Heart left ventricle (tissue), 16 donors: ENCODE results near the gene ATP11B. TPM values are rescaled to one million over a fixed set of nuclear protein-coding genes. Genes with fewer than 3 reads are reported as not detected.

Source experiments
- ATAC-seq, 4 donors: fragments of 200-7000 bp; cut with Tn5 transposase; one replicate each; pipeline ENCODE4 v1.9.1; 2020 to 2022; ENCODE audit warnings: moderate library complexity in 4 of 4, mild to moderate bottlenecking in 3 of 4, moderate number of reproducible peaks in 1 of 4
- DNase-seq, 5 donors: peaks; one replicate each; pipeline ENCODE4 v3.0.0-alpha.2; 2020
- H3K27ac ChIP-seq, 12 donors: fragments of 200-600 bp; sonication (generic) in 4 of 12; one replicate each; pipeline versions ENCODE4 v1.5.0 to v1.8.0; 2016 to 2022; ENCODE audit warnings: mild to moderate bottlenecking in 2 of 12
- H3K27me3 ChIP-seq, 9 donors: fragments of 200-600 bp; sonication (generic) in 2 of 9; one replicate each; pipeline versions ENCODE4 v1.5.1 to v1.8.0; 2016 to 2022; ENCODE audit warnings: mild to moderate bottlenecking in 3 of 9
- H3K36me3 ChIP-seq, 9 donors: fragments of 200-600 bp; sonication (generic) in 2 of 9; one replicate each; pipeline versions ENCODE4 v1.5.0 to v1.8.0; 2018 to 2022; ENCODE audit warnings: mild to moderate bottlenecking in 2 of 9
- H3K4me1 ChIP-seq, 12 donors: fragments of 200-600 bp; sonication (generic) in 4 of 12; one replicate each; pipeline versions ENCODE4 v1.5.0 to v1.8.0; 2016 to 2022; ENCODE audit warnings: mild to moderate bottlenecking in 3 of 12
- H3K4me3 ChIP-seq, 12 donors: fragments of 200-600 bp; sonication (generic) in 4 of 12; one replicate each; pipeline versions ENCODE4 v1.5.0 to v1.8.0; 2017 to 2022; ENCODE audit warnings: mild to moderate bottlenecking in 9 of 12, moderate library complexity in 4 of 12
- H3K9me3 ChIP-seq, 12 donors: fragments of 200-600 bp; sonication (generic) in 4 of 12; one replicate each; pipeline versions ENCODE4 v1.5.0 to v1.8.0; 2016 to 2022; ENCODE audit warnings: mild to moderate bottlenecking in 1 of 12
- POLR2A ChIP-seq, 2 donors: fragments of 450-650 bp; IDR thresholded peaks; one replicate each; pipeline ENCODE4 v1.6.1; 2017; ENCODE audit warnings: antibody characterized with exemption in 2 of 2, mild to moderate bottlenecking in 2 of 2, moderate library complexity in 2 of 2
- WGBS, 4 donors: extraction: QIAGEN DNeasy Blood & Tissue Kit in 2 of 4; methylation state at CpG; one replicate each; pipeline versions ENCODE4 v1.1.5 to v1.1.7; 2013 to 2018; 5-methylcytosine and 5-hydroxymethylcytosine counted together
- intact Hi-C, 10 donors: fragments of 100-400 bp; cut with DNase I; formaldehyde crosslinking; loops; one replicate each; pipeline versions ENCODE4 v1.11.1 to v1.14.2; 2022
- polyA plus RNA-seq, 2 donors: library from polyadenylated mRNA; stranded (reverse); fragments of 200-250 nt; gene quantifications; one replicate each; pipeline ENCODE4 v1.2.3, GENCODE V29; 2013
- total RNA-seq, 9 donors: library from RNA; depleted of rRNA in 2 of 9; stranded (reverse); fragments of >200 nt in 2 of 9; fragmentation: NEBNext Ultra II Directional in 3 of 9; extraction: Animal tissue kit (Norgen Biotek cat#: 25700) in 3 of 9; gene quantifications; one replicate each; pipeline versions ENCODE4 v1.1.0 to v1.2.4, GENCODE V29; 2016 to 2023
- TF ChIP-seq, protein P1 (sequence below), 12 donors: fragments of 200-600 bp; sonication (generic) in 4 of 12; IDR thresholded peaks; one replicate each; pipeline versions ENCODE4 v1.5.0 to v1.8.0; 2018 to 2022; ENCODE audit warnings: antibody characterized with exemption in 12 of 12, mild to moderate bottlenecking in 5 of 12
- donor health status: ischemic (EF 13 %, LVEDD 7.1; RV severe dilation, severe dysfunction).
- donor health status: healthy with polysubstance abuse.
- donor health status: DM: no; HTN: yes; CAD: no.
- donor health status: DM: no; HTN: no; CAD: no.
- donor health status: ischemic (EF 25% LVEDD 6.9; RV normal size, moderate dysfunction).
- donor health status: ischemic (EF 25% LVEDD 5.7; RV mildly dilated, moderate dysfunction).
- donor health status: healthy.
- donor health status: DM: yes; HTN: yes; CAD: no.
- donor health status: ischemic (EF 35%, LVEDD 5.7; RV mildly dilated, moderate dysfunction).
- donor health status: nonischemic (EF 11% LVEDD 7.7; RV severe dilation, severe dysfunction).
- donor health status: DM: yes; HTN: yes; CAD: no.
- donor health status: PGD.
- donor health status: ischemic (EF 29% LVEDD 5.4; RV normal size, mild dysfunction).
- donor health status: nonischemic (EF 23%, LVEDD 6.1; RV moderate dilation, normal function).

Gene ATP11B
- total and polyA plus RNA-seq, 11 donors: 4.9 to 45.6 (median 30.9) TPM

DNA sequence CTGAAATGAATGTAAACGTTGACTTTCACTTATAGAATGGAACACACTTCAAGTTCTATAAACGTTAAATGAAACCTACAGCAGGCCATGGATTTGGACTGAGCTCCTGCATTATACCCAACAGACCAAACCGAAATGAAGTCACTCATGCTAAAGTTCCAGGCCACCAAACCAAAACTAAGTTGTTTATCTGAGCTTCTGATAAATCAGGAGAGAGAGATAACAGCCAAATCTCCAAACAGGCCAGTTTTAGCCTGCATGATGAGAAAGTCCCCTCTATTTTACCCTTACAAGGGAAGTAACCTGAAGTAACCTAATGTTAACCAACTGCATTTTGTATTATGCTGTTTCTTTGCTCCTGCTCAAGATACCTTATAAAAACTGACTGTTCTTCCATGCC lies 142.5 kb downstream of the ATP11B start:
- Histone ChIP-seq H3K4me1 (peaks cover 0 to 14% (median 0%) of the 10 kb centered on the region in 12 donors), H3K27ac (no peak overlapping the region), H3K9me3 (peaks cover 0 to 22% (median 5%) of the 10 kb centered on the region in 12 donors), H3K27me3 (no peaks in the 10 kb centered on the region), H3K36me3 (peaks cover 0 to 15% (median 0%) of the 10 kb centered on the region in 9 donors), H3K4me3 (no peak overlapping the region)
- DNase-seq (no peak), ATAC-seq (no peak)
- no peak for TF ChIP-seq POLR2A (IDR thresholded peaks at IDR 0.05)
- TF ChIP-seq, protein P1, sequence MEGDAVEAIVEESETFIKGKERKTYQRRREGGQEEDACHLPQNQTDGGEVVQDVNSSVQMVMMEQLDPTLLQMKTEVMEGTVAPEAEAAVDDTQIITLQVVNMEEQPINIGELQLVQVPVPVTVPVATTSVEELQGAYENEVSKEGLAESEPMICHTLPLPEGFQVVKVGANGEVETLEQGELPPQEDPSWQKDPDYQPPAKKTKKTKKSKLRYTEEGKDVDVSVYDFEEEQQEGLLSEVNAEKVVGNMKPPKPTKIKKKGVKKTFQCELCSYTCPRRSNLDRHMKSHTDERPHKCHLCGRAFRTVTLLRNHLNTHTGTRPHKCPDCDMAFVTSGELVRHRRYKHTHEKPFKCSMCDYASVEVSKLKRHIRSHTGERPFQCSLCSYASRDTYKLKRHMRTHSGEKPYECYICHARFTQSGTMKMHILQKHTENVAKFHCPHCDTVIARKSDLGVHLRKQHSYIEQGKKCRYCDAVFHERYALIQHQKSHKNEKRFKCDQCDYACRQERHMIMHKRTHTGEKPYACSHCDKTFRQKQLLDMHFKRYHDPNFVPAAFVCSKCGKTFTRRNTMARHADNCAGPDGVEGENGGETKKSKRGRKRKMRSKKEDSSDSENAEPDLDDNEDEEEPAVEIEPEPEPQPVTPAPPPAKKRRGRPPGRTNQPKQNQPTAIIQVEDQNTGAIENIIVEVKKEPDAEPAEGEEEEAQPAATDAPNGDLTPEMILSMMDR (IDR thresholded peaks at IDR 0.05): no peak
- intact Hi-C loops: no loop called here
- 61 to 76% (median 72%) methylated on average over 3 of the region's 3 CpGs for WGBS, 4 donors

DNA sequence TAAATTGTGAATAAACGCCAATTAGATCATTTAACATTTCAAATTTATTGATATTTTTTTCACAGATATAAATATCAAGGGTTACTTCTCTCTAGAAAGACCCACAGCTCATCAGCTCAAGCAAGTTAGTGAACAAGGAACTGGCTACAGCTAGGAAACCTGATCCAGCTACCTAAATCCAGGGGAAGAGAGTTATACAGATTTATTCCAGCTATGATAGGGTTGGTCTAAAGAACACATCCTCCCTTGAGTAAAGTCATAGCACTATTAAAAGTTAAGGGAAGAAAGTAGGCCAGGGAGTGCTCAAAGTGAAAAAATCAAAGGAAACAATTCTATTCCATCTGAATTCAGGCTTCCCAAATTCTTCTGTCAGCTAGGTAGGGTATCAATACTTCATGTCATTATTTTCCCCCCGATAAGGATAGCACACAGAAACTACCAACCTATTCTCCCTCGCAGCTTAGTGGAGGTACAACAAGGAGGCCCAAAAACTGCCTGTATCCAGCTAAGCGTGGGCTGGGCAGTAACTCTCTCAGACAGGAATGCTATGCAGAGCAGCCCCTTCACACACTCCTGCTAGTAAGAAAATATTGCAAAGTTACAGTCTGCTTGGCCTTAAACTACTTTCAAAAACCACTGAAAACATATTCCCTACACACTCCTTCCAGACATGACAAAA lies 143.1 kb downstream of the ATP11B start:
- DNase-seq (no peak), ATAC-seq (no peak)
- Histone ChIP-seq H3K4me3 (no peak overlapping the region), H3K27me3 (no peaks in the 10 kb centered on the region), H3K9me3 (peaks cover 0 to 17% (median 5%) of the 10 kb centered on the region in 12 donors), H3K36me3 (peaks cover 0 to 15% (median 0%) of the 10 kb centered on the region in 9 donors), H3K4me1 (peaks cover 0 to 14% (median 0%) of the 10 kb centered on the region in 12 donors), H3K27ac (no peak overlapping the region)
- intact Hi-C loops: no loop called here
- 84 to 91% (median 86%) methylated on average over 4 of the region's 4 CpGs for WGBS, 4 donors
- TF ChIP-seq, protein P1 (IDR thresholded peaks at IDR 0.05): no peak
- TF ChIP-seq POLR2A (IDR thresholded peaks at IDR 0.05): no peak

DNA sequence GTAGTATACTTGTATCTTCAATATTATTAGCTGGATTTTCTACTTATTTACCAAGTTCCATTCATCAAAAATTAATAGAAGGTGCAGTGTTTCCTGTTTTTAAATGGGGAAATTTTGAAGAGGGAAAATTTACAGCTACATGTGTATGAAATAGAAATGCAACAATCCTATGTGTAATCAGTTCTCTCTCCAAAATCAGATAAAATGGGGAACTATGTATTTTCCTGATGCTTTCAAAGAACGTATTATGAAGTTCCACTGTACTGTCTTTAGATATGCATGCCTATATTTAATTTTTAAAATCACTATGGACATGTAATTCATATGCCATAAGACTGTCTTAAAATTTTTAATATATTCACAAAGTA lies 143.6 kb downstream of the ATP11B start:
- peaks cover 0 to 15% (median 0%) of the 10 kb centered on the region in 9 donors for H3K36me3 ChIP-seq
- no peak for TF ChIP-seq POLR2A (IDR thresholded peaks at IDR 0.05)
- TF ChIP-seq, protein P1 (IDR thresholded peaks at IDR 0.05): no peak
- no peaks in the 10 kb centered on the region for H3K27me3 ChIP-seq
- peaks cover 0 to 12% (median 3%) of the 10 kb centered on the region in 12 donors for H3K9me3 ChIP-seq
- H3K27ac ChIP-seq: no peak overlapping the region
- DNase-seq (no peak), ATAC-seq (no peak)
- H3K4me3 ChIP-seq: no peak overlapping the region
- 75 to 87% (median 81%) methylated on average over 1 of the region's 1 CpG for WGBS, 4 donors
- peaks cover 0 to 14% (median 0%) of the 10 kb centered on the region in 12 donors for H3K4me1 ChIP-seq
- intact Hi-C loops: no loop called here

DNA sequence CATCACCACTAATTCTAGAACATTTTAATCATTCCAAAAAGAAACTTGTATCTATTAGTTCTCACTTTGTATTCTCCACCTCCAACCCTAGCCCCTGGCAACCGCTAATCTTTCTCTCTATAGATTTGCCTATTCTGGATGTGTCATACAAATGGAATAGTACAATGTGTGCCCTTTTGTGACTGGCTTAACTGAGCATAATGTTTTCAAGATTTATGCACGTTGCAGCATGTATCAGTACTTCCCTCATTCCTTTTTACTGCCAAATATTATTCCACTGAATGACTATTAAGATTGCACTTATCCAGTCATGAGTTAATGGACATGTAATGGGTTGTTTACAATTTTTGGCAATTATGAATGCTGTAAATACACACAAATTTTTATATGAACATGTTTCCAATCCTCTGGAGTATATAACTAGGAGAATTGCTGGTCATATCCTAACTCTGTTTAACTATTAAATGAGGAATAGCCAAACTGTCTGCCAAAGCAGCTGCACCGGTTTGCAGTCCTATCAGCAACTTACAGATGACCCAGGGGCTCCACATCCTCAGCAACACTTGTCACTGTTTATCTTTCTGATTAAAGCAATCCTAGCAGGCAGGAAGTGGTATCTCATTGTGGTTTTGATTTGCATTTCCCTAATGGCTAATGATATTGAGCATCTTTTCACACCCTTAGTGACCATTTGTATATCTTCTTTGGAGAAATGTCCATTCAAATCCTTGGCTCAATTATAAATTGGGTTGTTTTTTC lies 144.2 kb downstream of the ATP11B start:
- ATAC-seq (no peak), DNase-seq (no peak)
- Histone ChIP-seq H3K4me3 (no peak overlapping the region), H3K4me1 (peaks cover 0 to 14% (median 0%) of the 10 kb centered on the region in 12 donors), H3K27me3 (no peaks in the 10 kb centered on the region), H3K27ac (no peak overlapping the region), H3K36me3 (peaks cover 0 to 15% (median 0%) of the 10 kb centered on the region in 9 donors), H3K9me3 (peaks cover 0 to 7% (median under 1%) of the 10 kb centered on the region in 12 donors)
- intact Hi-C loops: no loop called here
- TF ChIP-seq, protein P1 (IDR thresholded peaks at IDR 0.05): no peak
- no peak for TF ChIP-seq POLR2A (IDR thresholded peaks at IDR 0.05)
- WGBS, 4 donors: 44 to 49% (median 46%) methylated on average over 3 of the region's 3 CpGs
